HepG2 (cell line): ENCODE measurements around the gene CHST12. TPM values are rescaled to one million over a fixed set of nuclear protein-coding genes. Genes with fewer than 3 reads are reported as not detected.

Source experiments
- CAMTA2 ChIP-seq: sonication (generic); formaldehyde crosslinking; IDR thresholded peaks from 2 replicates; pipeline ENCODE4 v1.4.0; 2020; ENCODE audit warnings: mild to moderate bottlenecking, missing genetic modification reagents, borderline replicate concordance
- E2F2 ChIP-seq: sonication (generic); formaldehyde crosslinking; IDR thresholded peaks from 2 replicates; pipeline ENCODE4 v1.4.0; 2020; ENCODE audit warnings: missing genetic modification reagents, borderline replicate concordance
- ELF3 ChIP-seq: IDR thresholded peaks from 2 replicates; pipeline ENCODE4 v1.6.1; 2016; ENCODE audit warnings: missing genetic modification reagents, missing compliant biosample characterization
- ZBTB21 ChIP-seq: sonication (generic); formaldehyde crosslinking; IDR thresholded peaks from 2 replicates; pipeline ENCODE4 v1.4.0; 2020; ENCODE audit warnings: missing genetic modification reagents
- ZBTB7B ChIP-seq: sonication (generic); formaldehyde crosslinking; IDR thresholded peaks from 2 replicates; pipeline ENCODE4 v1.4.0; 2020; ENCODE audit warnings: missing genetic modification reagents
- ZNF878 ChIP-seq: sonication (generic); formaldehyde crosslinking; IDR thresholded peaks from 2 replicates; pipeline ENCODE4 v1.8.1; 2023; ENCODE audit warnings: mild to moderate bottlenecking, missing genetic modification reagents, moderate library complexity
- polyA plus RNA-seq, 8 experiments: library from polyadenylated mRNA; depleted of rRNA in 3 of 8; stranded (reverse) in 7 of 8; unstranded in 1 of 8; fragments of >200 nt; fragmentation: Illumina TruSeq in 4 of 8; extraction: Trizol in 4 of 8; gene quantifications; 2 replicates each; pipeline versions ENCODE4 v1.2.1 to v1.2.3, GENCODE V29; 2011 to 2016; ENCODE audit warnings: low read depth in 4 of 8, missing spikeins in 1 of 8, mixed read lengths in 1 of 8; ENCODE audit not compliant: insufficient read depth in 1 of 8
- total RNA-seq, 5 experiments: library from RNA; depleted of rRNA; stranded (reverse); fragments of >200 nt; fragmentation: Illumina TruSeq; extraction: Trizol; gene quantifications; 2 replicates each; pipeline ENCODE4 v1.2.3, GENCODE V29; 2016; ENCODE audit warnings: low read depth in 1 of 5
- TF ChIP-seq, protein P1 (sequence below): sonication (generic); formaldehyde crosslinking; IDR thresholded peaks from 2 replicates; pipeline ENCODE4 v1.4.0; 2020; ENCODE audit warnings: mild to moderate bottlenecking, missing genetic modification reagents
- TF ChIP-seq, protein P2 (sequence below): sonication (generic); formaldehyde crosslinking; IDR thresholded peaks from 2 replicates; pipeline ENCODE4 v1.5.1; 2020; ENCODE audit warnings: mild to moderate bottlenecking, missing genetic modification reagents, moderate library complexity
- TF ChIP-seq, protein P3 (sequence below): sonication (generic); formaldehyde crosslinking; conservative IDR thresholded peaks from 2 replicates; pipeline ENCODE4 v1.8.0; 2022; ENCODE audit warnings: mild to moderate bottlenecking, moderate library complexity, missing genetic modification reagents
- TF ChIP-seq, protein P4 (sequence below): sonication (generic); formaldehyde crosslinking; IDR thresholded peaks from 2 replicates; pipeline ENCODE4 v1.4.0; 2020; ENCODE audit warnings: mild to moderate bottlenecking, missing genetic modification reagents

CHST12 gene
- total and polyA plus RNA-seq, 2 of the 13 experiments (the other 11 are each of a cell fraction or from before 2014, with no cell fraction given) = 6.4 to 15.8 TPM

- TF ChIP-seq, protein P1, sequence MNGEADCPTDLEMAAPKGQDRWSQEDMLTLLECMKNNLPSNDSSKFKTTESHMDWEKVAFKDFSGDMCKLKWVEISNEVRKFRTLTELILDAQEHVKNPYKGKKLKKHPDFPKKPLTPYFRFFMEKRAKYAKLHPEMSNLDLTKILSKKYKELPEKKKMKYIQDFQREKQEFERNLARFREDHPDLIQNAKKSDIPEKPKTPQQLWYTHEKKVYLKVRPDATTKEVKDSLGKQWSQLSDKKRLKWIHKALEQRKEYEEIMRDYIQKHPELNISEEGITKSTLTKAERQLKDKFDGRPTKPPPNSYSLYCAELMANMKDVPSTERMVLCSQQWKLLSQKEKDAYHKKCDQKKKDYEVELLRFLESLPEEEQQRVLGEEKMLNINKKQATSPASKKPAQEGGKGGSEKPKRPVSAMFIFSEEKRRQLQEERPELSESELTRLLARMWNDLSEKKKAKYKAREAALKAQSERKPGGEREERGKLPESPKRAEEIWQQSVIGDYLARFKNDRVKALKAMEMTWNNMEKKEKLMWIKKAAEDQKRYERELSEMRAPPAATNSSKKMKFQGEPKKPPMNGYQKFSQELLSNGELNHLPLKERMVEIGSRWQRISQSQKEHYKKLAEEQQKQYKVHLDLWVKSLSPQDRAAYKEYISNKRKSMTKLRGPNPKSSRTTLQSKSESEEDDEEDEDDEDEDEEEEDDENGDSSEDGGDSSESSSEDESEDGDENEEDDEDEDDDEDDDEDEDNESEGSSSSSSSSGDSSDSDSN (CRISPR knock-in tag) = peak; percentile 46
- TF ChIP-seq, protein P2, sequence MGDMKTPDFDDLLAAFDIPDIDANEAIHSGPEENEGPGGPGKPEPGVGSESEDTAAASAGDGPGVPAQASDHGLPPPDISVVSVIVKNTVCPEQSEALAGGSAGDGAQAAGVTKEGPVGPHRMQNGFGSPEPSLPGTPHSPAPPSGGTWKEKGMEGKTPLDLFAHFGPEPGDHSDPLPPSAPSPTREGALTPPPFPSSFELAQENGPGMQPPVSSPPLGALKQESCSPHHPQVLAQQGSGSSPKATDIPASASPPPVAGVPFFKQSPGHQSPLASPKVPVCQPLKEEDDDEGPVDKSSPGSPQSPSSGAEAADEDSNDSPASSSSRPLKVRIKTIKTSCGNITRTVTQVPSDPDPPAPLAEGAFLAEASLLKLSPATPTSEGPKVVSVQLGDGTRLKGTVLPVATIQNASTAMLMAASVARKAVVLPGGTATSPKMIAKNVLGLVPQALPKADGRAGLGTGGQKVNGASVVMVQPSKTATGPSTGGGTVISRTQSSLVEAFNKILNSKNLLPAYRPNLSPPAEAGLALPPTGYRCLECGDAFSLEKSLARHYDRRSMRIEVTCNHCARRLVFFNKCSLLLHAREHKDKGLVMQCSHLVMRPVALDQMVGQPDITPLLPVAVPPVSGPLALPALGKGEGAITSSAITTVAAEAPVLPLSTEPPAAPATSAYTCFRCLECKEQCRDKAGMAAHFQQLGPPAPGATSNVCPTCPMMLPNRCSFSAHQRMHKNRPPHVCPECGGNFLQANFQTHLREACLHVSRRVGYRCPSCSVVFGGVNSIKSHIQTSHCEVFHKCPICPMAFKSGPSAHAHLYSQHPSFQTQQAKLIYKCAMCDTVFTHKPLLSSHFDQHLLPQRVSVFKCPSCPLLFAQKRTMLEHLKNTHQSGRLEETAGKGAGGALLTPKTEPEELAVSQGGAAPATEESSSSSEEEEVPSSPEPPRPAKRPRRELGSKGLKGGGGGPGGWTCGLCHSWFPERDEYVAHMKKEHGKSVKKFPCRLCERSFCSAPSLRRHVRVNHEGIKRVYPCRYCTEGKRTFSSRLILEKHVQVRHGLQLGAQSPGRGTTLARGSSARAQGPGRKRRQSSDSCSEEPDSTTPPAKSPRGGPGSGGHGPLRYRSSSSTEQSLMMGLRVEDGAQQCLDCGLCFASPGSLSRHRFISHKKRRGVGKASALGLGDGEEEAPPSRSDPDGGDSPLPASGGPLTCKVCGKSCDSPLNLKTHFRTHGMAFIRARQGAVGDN (CRISPR knock-in tag) = peak; percentile 99
- peak; percentile 95; the same call in 1 of the 2 replicates for TF ChIP-seq E2F2 (CRISPR knock-in tag)
- 0 out of 2 replicates have a peak, but pooled peaks have one; percentile 76 for TF ChIP-seq ZNF878
- TF ChIP-seq, protein P3, sequence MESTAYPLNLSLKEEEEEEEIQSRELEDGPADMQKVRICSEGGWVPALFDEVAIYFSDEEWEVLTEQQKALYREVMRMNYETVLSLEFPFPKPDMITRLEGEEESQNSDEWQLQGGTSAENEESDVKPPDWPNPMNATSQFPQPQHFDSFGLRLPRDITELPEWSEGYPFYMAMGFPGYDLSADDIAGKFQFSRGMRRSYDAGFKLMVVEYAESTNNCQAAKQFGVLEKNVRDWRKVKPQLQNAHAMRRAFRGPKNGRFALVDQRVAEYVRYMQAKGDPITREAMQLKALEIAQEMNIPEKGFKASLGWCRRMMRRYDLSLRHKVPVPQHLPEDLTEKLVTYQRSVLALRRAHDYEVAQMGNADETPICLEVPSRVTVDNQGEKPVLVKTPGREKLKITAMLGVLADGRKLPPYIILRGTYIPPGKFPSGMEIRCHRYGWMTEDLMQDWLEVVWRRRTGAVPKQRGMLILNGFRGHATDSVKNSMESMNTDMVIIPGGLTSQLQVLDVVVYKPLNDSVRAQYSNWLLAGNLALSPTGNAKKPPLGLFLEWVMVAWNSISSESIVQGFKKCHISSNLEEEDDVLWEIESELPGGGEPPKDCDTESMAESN (CRISPR knock-in tag) = peak; percentile 80
- peak; percentile 50; the same call in 1 of the 2 replicates for TF ChIP-seq ELF3 (CRISPR knock-in tag)
- no peak for TF ChIP-seq CAMTA2
- no peak for TF ChIP-seq ZBTB7B
- TF ChIP-seq, protein P4, sequence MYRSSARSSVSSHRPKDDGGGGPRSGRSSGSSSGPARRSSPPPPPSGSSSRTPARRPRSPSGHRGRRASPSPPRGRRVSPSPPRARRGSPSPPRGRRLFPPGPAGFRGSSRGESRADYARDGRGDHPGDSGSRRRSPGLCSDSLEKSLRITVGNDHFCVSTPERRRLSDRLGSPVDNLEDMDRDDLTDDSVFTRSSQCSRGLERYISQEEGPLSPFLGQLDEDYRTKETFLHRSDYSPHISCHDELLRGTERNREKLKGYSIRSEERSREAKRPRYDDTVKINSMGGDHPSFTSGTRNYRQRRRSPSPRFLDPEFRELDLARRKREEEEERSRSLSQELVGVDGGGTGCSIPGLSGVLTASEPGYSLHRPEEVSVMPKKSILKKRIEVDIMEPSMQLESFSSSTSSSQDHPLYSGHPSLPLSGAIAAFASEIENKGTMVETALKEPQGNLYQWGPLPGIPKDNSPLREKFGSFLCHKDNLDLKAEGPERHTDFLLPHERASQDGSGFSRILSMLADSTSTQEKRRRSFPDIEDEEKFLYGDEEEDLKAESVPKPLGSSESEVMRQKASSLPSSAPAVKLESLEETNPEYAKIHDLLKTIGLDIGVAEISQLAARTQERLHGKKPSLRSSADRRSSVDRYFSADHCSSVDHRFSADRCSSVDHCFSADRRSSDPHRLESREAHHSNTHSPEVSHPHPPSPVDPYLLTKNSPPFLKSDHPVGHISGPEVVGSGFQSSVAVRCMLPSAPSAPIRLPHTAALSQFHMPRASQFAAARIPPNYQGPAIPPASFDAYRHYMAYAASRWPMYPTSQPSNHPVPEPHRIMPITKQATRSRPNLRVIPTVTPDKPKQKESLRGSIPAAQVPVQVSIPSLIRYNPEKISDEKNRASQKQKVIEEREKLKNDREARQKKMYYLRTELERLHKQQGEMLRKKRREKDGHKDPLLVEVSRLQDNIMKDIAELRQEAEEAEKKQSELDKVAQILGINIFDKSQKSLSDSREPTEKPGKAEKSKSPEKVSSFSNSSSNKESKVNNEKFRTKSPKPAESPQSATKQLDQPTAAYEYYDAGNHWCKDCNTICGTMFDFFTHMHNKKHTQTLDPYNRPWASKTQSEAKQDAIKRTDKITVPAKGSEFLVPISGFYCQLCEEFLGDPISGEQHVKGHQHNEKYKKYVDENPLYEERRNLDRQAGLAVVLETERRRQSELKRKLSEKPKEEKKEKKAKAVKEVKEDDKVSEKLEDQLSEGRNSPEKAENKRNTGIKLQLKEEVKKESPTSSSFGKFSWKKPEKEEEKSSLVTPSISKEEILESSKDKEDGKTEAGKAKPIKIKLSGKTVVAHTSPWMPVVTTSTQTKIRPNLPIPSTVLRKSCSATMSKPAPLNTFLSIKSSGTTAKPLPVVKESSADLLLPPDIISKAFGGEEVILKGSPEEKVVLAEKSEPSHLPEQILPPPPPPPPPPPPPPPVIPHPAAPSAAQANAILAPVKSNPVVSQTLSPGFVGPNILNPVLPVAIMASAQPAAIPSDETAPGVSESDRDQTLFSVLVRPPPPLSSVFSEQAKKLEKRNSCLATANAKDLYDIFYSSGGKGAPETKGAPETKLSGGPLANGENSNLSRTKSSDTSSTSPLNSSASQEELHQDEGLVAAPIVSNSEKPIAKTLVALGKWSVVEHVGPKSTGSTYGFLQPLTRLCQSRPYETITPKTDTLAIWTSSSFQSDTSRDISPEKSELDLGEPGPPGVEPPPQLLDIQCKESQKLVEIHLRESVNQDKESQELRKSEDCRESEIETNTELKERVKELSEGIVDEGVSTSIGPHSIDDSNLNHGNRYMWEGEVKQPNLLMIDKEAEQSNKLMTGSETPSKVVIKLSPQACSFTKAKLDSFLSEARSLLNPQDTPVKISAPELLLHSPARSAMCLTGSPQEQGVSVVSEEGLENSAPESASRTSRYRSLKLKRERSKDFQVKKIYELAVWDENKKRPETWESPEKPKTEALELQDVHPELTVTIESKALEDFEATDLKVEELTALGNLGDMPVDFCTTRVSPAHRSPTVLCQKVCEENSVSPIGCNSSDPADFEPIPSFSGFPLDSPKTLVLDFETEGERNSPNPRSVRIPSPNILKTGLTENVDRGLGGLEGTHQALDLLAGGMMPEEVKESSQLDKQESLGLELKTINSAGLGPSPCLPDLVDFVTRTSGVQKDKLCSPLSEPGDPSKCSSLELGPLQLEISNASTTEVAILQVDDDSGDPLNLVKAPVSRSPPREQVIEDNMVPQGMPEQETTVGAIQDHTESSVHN (CRISPR knock-in tag) = peak; percentile 90
- TF ChIP-seq ZBTB21 (CRISPR knock-in tag) = 0 out of 2 replicates have a peak, but pooled peaks have one; percentile 17
Observed at GRCh38 chr7:2353936-2354185, 49.5 kb upstream of the CHST12 start (continued).
